GM04504 (cell line): ENCODE measurements around the gene IGSF21.

ENCODE experiments used
- DNase-seq: peaks from one replicate; pipeline ENCODE4 v3.0.0-alpha.2; 2012; ENCODE audit warnings: low read depth

IGSF21 gene

DNA sequence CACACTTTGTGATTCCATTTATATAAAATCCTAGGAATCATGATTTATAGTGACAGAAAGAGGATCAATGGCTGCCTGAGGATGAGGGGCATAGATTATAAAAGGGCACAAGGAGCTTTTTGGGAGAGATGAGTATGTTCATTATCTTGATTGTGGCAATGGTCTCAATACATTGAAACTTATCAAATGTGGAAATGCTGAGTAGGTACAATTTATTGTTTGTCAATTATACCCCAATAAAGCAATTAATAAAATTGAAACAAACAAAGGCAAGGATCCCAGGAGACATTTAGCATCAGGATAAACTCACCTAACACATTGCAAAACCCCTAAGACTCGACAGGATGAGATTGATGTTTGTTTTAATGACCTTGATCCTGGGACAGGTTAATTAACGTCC, 220.1 kb downstream of the IGSF21 start:
- DNase-seq, result no peak

DNA sequence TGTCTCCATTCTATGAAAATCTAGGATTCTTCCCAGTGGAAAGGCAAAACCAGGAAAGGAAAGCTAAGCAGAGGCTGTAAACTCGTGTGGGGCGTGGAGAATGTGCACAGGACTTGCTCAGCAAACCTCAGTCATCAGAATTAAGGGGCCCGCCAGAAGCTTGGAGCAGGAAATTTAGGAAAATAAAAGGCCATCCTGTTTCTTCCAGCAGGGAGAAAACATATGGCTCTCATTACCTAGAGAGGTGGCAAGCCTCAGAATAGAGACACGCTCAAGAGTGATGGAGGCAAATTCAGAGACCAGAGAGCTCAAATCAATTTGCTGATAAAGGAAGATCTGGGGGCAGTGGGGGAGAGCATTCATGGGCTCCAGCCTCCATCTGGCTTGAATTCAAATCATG, 221.2 kb downstream of the IGSF21 start:
- DNase-seq, result no peak

DNA sequence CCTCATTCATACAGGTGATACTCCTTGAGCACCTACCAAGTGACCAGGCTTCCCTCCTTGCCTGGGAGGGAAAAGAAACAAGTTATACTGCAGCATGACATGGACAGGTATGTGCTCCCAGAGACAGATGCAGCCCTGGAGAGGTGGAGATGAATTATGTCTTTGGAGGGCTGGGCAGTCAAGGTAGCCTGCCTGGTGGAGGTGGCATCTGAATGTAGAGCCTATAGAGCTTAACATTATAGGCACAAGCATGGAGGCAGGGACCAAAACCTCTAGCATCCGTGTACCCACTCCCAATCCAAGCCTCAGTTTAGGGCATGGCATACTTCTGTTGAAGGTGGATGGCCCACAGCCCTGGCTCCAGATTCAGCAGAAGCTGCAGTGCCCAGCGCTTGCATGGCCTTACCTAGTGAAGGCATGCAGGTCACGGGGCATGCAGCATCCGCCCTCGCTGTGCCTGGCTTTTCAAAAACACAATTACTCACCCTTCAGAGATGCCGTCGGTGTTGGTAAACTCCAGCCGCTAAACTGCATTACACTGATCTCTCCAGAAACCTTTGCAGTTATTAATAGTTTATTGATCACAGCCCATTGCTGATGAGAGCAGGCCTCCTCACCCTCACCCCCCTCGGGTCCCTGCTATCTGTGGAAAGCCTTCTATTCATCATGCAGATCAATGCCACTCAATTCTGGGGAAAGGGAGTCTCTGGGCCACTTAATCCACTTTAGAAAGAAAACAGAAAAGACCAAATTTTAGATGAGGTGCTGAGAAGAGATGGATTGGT, 222.1 kb downstream of the IGSF21 start:
- no peak for DNase-seq

DNA sequence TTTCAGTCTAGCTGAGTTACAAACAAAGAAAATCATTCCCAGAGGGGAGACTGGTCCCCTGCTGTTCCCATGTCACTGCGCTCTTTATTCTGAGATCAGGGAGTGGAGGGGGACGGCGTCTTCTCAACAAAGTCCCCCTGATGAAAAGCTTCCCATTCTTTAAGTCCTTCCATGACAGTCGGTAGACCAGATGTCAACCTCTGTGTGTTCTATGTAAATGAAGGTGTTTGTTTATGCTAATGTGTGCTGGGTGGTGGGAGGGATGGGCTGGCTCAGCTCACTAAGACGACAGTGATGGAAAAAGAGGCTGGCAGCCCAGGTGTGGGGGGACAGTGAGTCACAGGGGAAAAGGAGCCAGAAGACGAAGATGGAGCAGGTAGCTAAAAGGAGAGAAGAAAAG, 225.0 kb downstream of the IGSF21 start:
- no peak for DNase-seq

DNA sequence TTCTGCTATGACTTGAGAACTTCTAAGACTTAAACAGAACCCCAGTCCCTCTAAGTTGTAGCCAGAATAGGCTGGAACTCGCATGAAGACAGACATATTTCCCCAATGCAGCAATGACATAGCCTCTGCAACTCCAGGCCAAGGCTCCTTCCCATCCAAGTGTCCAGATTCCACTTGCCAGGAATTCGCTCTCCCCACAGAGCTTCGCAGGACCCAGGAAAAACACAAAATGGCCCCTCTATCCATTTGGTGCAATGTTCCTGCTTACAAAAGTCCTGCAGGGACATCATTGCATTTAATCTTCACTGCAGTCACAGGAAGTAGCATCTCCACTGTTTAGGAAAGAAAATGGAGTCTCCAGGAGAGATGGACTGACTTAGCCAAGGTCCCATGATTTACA, 225.6 kb downstream of the IGSF21 start:
- no peak for DNase-seq

DNA sequence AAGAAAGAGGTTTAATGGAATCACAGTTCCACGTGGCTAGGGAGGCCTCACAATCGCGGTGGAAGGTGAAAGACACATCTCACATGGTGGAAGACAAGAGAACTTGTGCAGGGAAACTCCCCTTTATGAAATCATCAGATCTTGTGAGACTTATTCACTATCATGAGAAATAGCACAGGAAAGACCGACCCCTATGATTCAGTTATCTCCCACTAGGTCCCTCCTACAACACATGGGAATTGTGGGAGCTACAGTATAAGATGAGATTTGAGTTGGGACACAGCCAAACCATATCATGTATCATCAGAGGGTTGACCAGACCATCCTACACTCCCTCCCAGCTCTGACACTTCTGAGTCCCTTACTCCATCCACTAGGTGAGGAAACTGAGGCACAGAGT, 229.2 kb downstream of the IGSF21 start:
- DNase-seq, result no peak

DNA sequence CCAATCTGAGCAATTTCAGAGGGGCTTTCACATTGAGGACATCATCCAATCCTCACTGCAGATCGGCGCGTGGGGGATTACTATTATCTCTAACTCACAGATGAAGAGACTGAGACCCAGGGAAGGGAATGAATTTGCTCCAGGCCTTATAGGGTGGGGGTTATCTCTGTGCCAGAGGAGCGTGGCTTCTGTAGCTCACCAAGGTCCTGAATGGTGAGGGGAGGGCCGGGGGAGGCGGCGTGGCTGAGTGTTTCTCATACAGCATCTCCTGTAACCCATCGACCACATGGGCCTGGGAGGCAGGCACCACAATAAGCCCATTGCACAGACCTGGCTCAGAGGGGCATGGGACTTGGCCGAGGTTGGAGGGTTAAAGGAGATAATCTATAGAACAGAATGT, 230.2 kb downstream of the IGSF21 start:
- DNase-seq, result no peak

DNA sequence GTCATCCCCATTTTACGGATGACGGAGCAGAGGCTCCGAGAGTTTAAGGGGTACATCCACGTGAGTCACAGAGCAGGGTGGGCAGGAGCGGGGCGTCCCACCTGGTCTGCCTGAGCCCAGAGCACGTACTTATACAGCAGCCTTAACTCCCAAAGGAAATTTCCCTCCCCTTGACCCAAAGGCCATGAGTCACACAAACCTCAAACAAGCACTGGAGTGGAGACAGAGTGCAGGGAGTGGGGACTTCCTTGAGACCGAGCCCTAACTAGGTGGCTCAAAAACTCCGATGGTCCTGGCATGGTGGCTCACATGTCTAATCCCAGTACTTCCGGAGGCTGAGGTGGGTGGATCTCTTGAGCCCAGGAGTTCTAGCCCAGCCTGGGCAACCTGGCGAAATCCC, 231.6 kb downstream of the IGSF21 start:
- DNase-seq, result no peak

DNA sequence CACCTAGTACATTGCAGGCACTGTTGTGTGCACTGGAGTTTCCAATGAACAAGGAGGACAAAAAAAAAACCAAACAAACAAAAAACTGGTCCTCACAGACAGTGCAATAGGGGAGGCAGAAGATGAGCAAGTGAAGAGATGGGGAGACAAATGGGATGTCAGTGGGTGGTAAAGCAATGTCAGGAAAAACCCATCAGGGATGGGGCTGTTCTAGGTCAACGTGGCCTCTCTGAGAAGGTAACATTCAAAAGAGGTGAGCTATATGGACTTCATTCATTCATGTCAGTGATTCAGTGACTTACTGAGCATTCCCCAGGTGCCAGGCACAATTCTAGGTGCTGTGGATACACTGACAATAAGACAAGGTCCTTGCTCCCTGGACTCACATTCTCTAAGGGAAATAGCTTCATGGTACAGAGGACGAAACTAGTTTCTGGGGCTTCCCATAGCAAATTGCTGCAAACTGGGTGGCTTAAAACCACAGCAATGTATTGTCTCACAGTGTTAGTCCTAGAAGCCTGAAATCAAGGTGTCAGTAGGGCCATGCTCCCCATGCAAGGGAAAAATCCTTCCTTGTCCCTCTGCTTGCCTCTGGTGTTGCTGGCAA, 232.7 kb downstream of the IGSF21 start:
- DNase-seq, result no peak

DNA sequence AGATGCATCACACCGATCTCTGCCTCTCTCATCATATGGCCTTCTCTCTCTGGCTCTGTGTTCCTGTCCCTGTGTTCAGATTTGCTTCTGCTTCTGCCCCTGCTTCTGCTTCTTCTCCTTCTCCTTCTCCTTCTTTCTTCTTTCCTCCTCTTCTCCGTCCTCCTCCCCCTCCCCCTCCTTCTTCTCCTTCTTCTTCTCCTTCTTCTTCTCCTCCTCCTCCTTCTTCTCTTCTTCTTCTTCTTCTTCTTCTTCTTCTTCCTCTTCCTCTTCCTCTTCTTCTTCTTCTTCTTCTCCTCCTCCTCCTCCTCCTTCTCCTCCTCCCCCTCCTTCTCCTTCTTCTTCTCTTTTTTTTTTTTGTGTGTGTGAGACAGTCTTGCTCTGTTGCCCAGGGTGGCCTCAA, 233.2 kb downstream of the IGSF21 start:
- no peak for DNase-seq

DNA sequence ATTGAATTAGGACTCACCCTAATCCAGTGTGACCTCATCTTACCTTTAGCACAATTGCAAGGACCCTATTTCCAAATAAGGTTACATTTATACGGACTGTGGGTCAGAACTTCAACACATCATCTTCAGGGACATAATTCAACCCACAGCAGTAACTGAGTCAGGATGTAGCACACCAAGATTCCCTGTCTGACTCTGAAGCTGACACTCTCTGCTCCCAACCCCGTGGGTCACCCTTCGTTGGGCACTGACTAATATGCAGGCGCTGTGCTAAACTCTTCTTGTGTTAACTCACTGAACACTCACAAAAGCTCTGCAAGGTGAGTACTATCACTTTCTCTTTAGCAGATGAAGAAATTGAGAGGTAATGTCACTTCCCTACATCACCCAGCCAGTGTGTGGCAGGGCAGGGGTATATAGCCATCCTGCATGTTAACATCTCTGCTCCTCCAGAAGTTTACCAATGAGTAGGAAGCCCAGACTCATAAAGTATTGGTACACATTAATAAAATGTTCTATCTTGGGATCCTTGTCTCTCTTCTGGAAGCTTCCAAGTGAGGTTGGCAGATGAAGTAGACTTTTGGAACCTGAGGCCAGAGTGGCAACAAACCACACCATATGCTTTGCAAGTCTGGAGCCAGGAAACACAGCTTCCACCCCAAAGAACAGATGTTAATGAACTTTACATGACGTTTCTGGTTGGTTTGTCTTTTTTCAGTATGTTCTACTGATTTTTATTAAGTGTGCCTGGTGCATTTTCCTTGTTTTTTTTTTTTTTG, 233.9 kb downstream of the IGSF21 start:
- no peak for DNase-seq

DNA sequence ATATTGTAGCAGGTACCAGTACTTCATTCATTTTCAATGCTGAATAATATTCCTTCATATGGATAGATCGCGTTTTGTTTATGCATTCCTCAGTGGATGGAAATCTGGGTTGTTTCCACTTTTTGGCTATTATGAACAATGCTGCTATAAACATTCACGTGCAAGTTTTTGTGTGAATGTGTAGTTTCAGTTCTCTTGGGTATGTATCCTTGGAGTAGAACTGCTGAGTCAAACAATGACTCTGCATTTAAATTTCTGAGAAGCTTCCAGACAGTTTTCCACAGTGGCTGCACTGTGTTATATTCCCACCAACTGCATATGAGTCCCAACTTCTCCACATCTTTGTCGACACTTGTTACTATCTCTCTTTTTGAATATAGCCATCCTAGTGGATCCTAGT, 235.1 kb downstream of the IGSF21 start:
- no peak for DNase-seq

DNA sequence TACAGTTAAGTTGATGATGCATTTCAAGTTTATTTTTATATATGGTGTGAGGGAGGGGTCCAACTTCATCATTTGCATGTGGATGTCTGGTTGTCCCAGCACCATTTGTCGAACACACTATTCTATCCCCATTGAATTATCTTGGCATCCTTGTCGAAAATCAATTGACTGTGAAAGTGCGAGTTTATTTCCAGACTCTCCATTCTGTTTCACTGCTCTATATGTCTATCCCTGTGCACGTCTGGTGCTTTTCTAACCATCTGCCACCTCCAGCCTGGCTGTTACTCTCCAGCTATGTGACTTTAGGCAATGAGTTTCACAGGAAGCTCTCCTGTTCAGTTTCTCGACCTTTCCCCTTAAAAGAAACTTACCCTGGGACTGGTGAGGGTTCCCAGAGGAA, 236.0 kb downstream of the IGSF21 start:
- no peak for DNase-seq

DNA sequence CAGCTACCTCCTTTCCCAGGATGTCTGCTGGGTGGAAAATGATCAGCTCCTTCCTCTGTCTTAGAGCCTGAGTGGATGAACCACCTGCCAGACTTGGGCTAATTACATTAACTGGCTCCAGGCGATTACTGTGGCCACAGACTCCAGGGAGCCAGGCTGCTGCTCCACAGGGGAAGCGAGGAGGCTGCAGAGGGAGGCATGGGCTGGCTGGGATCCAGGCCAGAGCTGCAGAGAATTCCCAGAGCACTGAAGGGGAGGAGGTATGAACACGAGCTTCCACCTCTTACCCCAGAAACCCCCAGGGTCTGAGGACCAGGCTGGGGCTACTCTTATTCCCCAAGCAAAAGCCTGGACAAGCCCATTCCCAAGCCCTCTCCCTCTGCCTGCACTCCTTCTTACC, 237.2 kb downstream of the IGSF21 start:
- DNase-seq, result no peak

DNA sequence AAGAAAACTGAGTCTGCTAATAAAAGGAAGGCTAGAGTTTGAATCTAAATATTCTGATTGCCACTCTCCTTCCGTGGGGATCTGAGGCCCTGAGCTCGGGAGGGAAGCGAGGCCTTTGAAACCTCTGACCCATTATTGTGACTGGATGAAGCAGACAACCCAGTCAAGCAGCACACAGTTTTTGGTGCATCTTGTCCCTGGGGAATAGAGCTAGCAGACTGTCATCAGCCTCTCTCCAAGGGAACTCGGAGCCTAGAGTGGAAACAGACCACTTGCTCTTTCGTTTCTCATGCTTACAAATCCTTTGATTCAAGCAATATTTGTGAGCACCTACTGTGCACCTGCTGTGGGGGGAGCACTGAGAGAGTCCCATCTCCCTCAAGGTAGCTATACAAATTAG, 240.0 kb downstream of the IGSF21 start:
- DNase-seq, result no peak

DNA sequence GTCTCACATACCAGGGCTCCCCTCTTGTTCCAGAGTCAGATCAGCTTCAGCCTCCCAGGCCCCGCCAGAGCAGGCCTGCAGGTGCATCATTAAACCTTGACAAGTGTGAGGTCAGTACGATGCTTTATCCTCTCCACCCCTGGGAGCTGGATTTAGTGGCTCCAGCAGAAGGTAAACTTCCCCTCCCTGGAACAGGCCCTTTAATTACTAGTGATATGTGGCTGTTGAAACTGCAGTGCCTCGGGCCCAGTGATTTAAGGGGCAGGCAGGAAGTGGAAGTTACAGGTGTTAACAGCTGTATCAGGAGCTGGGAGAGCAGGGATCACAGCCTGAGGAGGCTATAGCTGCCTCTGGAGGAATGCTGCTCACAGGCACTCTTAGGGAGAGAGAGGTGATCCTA, 240.8 kb downstream of the IGSF21 start:
- no peak for DNase-seq

DNA sequence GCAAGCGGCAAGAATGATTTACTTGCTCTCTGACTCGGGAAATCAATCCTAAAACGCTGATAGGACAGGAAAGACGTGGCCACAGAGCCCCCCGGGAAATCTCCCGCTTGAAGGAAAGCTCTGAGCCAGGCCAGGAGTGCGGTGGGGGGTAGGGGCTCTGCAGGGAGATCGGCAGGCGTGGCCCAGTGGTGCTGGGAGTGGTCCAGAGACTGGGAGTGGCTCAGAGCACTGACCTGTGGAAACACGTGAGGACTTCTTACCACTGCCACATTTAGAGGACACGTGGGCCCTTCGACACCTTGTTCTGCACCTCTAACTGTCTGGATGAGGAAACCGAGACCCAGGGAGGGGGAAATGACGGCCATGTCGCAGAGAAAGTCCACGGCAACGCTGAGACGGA, 243.1 kb downstream of the IGSF21 start:
- DNase-seq, result no peak

DNA sequence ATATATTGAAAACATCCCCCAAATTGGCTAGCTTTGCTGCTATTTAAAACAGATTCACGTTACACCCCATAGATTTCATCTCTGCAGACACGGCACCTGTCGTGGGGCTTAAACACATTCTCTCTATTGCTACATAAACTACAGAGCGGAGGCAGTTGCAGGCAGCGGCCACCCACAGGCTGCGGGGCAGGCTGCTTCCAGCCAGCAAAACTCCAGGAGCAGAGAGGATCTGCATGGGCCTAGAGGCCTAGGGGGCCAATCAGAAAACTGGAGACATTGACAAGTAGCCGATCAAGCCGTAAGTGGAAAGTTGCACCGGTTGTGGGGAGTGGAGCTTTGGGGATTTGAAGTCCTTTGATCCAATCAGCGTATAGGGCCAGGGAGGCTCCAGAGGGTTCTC, 244.1 kb downstream of the IGSF21 start:
- DNase-seq, result no peak

DNA sequence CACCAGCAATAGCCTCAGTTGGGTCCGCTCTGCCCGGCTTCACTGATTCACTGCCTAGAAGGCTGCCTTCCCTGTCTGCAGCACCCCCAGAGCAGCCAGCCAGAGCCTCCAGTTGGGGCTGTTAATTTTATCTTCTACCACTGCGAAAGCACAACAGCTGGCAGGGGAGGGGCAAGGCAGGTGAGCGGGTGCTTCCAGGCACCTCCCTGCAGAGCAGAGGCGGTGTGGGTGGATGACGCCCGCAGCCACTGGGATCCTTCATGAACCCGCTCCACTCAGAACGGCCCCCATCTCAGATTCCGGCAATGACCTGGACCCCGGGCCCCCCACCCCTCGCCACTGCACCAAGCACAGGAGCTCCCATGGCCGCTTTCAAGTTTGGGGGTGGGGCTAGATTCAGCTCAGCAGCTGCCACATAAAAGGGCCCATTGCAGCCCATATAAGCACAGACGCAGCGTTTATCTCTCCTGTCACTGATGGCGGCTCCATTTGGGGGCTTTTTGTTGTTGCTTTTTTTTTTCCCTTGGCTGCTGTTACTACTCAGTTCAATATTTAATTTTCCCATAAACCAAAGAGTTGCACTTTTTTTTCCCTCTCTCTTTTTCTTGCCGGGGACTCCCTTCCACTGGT, 245.2 kb downstream of the IGSF21 start:
- no peak for DNase-seq

DNA sequence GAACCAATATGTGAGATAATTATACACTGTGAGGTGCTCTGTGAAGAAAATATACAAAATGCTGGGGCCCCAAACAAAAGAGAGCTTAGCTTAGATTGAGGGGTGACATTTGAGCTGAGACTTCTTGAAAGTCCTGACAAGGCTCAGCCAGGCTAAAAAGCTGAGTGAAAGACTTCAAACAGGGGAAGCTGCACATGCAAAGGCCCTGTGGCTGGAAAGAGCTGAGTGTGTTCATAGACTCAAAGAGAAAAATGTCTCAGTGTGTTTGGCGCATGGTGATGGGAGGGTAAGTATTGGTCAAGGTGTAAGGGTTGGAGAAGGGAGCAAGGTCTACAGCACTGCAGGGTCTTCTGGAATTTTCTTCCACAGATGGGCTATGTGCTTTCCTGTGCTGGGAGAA, 245.9 kb downstream of the IGSF21 start:
- DNase-seq, result no peak

DNA sequence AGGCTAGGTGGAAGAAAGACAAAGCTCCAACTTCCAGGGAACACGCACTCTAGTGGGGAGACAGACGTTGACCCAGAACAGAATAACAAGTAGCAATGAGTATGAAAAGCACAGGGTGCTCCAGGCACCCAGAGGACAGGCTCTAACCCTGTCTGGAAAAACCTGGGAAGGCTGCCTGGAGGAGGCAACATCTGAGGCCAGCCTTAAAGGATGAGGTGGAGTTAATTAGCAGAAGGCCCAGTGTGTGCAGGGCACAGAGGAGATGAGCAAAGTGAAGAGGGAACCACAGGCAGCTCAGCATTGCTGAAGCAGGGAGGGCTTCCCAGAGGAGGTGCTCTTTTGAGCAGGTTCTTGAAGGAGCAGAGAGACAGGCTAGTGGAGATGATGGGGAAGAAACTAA, 246.4 kb downstream of the IGSF21 start:
- no peak for DNase-seq

DNA sequence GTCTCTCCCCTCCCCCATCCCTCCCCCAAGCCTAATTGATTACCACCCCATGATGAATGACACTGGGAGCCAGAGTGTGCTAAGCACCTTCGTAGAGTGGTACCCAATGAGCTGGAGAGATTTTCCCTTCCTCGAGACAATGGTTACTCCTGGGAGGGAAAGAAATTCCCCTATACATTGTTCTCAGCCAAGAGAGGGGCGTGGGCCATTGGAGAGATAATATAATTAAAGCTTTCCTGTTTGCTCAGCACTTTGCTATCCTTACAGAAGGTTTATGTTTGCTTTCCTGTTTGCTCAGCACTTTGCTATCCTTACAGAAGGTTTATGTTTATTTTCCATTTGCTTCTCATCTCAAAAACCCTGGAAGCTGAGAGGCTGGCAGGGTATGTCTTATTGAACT, 247.0 kb downstream of the IGSF21 start:
- DNase-seq, result no peak
